ENCODE data around the gene TCF21.

DNA sequence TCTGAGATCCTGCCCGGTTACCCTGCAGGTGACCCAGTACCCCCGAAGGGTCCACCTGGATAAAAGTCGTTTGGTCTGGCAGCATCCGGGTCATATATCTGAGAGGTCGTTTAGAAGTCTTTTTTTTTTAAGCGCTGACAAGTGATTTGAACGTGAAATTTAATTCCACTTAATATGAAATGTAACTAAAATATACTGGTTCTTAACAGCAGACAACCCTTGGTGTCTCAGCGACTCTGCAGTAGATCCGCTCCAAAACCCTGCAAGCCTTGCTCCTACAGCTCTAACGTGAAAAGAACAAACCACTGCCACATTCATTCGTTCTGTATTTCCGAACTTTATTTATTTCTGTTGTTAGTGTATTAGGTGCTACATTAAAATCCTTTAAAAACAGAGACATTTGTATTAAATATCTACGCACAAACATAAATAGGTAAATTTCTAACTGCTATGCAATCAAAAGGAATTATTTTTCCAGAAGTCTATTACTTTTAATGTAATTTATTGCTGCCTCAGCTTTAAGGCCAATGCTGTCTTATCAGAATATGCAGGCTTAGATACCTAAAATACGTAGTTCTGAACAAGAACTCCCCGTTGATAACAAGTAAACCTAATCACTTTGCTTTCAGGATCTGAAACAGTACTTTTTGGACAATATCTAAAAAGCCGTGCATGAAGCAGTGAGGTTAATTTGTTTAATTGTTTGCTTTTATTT is 33.5 kb upstream of the TCF21 start:
- TF ChIP-seq GATA2 (IDR thresholded peaks at IDR 0.05; ENCODE audit: low read depth, low read length) (no peak), GATA3 (IDR thresholded peaks at IDR 0.05; ENCODE audit: low read depth, low read length) (no peak)
